HepG2 (cell line): ENCODE results near the gene MUC6. TPM values are rescaled to one million over a fixed set of nuclear protein-coding genes. Genes with fewer than 3 reads are reported as not detected.

Experiments used
- ATAC-seq: fragments of 200-7000 bp; cut with Tn5 transposase; 3 replicates; pipeline ENCODE4 v1.9.1; 2020; ENCODE audit warnings: mild to moderate bottlenecking, moderate library complexity
- BruUV-seq: library from RNA; stranded (reverse); fragments of 400-500 nt; replicated peaks from 2 replicates; lab custom pipeline; 2021; lab: Mats Ljungman, UMichigan
- CTCF ChIA-PET: fragments of 300-600 bp; formaldehyde crosslinking; extraction: SDS; loops from one replicate; lab custom pipeline; 2021; ENCODE audit warnings: low total read pairs, inconsistent platforms, low intra/inter-chr PET ratio; lab: Yijun Ruan, JAX
- POLR2A ChIA-PET: fragments of 350-600 bp; sonication (Branson Sonifier 250); formaldehyde crosslinking; loops from one replicate; lab custom pipeline; 2020; ENCODE audit warnings: antibody characterized with exemption, inconsistent platforms; lab: Yijun Ruan, JAX
- DNase-seq: peaks from one replicate; pipeline ENCODE4 v3.0.0-alpha.2; 2015; ENCODE audit warnings: low spot score
- FAIRE-seq: peaks from 3 replicates; lab custom pipeline; 2011; peaks lifted over from hg19 to GRCh38; lab: Jason Lieb, UNC
- H2AFZ ChIP-seq: one replicate; pipeline ENCODE4 v1.6.1; 2011; ENCODE audit warnings: low read length, inconsistent platforms
- H3K27ac ChIP-seq: fragments of 300-600 bp; 3 replicates; pipeline ENCODE4 v1.8.0; 2011; ENCODE audit warnings: mixed run types, mild to moderate bottlenecking, mixed read lengths, low read length, inconsistent platforms; ENCODE audit not compliant: insufficient read depth; ENCODE audit errors: extremely low read length
- H3K27me3 ChIP-seq, 2 experiments: fragments of 200-600 bp in 1 of 2; 2 replicates in 1 of 2; 3 replicates in 1 of 2; pipeline versions ENCODE4 v1.6.0 to v1.8.0; 2011; ENCODE audit warnings: low read length in 2 of 2, mild to moderate bottlenecking in 2 of 2, moderate library complexity in 2 of 2, inconsistent platforms in 1 of 2; ENCODE audit not compliant: insufficient read depth in 2 of 2, control insufficient read depth in 1 of 2
- H3K36me3 ChIP-seq, 2 experiments: fragments of 200-600 bp in 1 of 2; replicated peaks in 1 of 2; 2 replicates in 1 of 2; 3 replicates in 1 of 2; pipeline versions ENCODE4 v1.5.1 to v1.8.0; 2011; ENCODE audit warnings: low read length in 2 of 2, inconsistent platforms in 1 of 2; ENCODE audit not compliant: insufficient read depth in 2 of 2, control insufficient read depth in 1 of 2
- H3K4me1 ChIP-seq: 2 replicates; pipeline ENCODE4 v1.5.1; 2012; ENCODE audit warnings: low read length, inconsistent platforms; ENCODE audit not compliant: insufficient read depth
- H3K4me2 ChIP-seq: 2 replicates; pipeline ENCODE4 v1.6.0; 2011; ENCODE audit warnings: low read depth, low read length, inconsistent platforms
- H3K4me3 ChIP-seq, 3 experiments: fragments of 200-600 bp in 1 of 3; sonication (generic), shearing (Covaris generic) in 1 of 3; replicated peaks in 1 of 3; 2 replicates each; pipeline ENCODE4 v1.5.1; 2011 to 2016; ENCODE audit warnings: low read length in 3 of 3, inconsistent platforms in 2 of 3, low read depth in 2 of 3, mild to moderate bottlenecking in 2 of 3, control low read depth in 1 of 3, mixed read lengths in 1 of 3; ENCODE audit not compliant: insufficient read depth in 1 of 3
- H3K79me2 ChIP-seq: one replicate; pipeline ENCODE4 v1.6.1; 2011; ENCODE audit warnings: low read length, inconsistent platforms; ENCODE audit not compliant: insufficient read depth
- H3K9ac ChIP-seq: 2 replicates; pipeline ENCODE4 v1.6.0; 2011; ENCODE audit warnings: mild to moderate bottlenecking, low read depth, low read length, inconsistent platforms; ENCODE audit not compliant: insufficient read depth
- H3K9me3 ChIP-seq: 2 replicates; pipeline ENCODE4 v1.5.1; 2012; ENCODE audit warnings: mild to moderate bottlenecking, low read length
- H4K20me1 ChIP-seq: 2 replicates; pipeline ENCODE4 v1.6.0; 2011; ENCODE audit warnings: inconsistent platforms, mild to moderate bottlenecking, low read length, moderate library complexity; ENCODE audit not compliant: insufficient read depth
- CBX1 ChIP-seq: IDR thresholded peaks from one replicate; pipeline ENCODE4 v1.6.1; 2016; ENCODE audit warnings: antibody characterized with exemption, low read depth
- CREB1 ChIP-seq, 2 experiments: fragments of 450-650 bp in 1 of 2; IDR thresholded peaks; 2 replicates each; pipeline ENCODE4 v1.6.1; 2016 to 2017; ENCODE audit warnings: control low read depth in 1 of 2, mild to moderate bottlenecking in 1 of 2, missing compliant biosample characterization in 1 of 2, missing genetic modification characterization in 1 of 2
- THAP11 ChIP-seq: IDR thresholded peaks from 2 replicates; pipeline ENCODE4 v1.6.1; 2016; ENCODE audit warnings: missing biosample characterization, missing genetic modification reagents
- WGBS: methylation state at CpG from one replicate; pipeline ENCODE4 v1.1.6; 2017; ENCODE audit warnings: low lambda C conversion rate; 5-methylcytosine and 5-hydroxymethylcytosine counted together
- in situ Hi-C: cut with HindIII; loops from 2 replicates; pipeline ENCODE4 v1.10.0; 2017; ENCODE audit warnings: low pct_unique_long_range_greater_than_20kb; ENCODE audit not compliant: extremely low pct_ligation_motif_present
- intact Hi-C: fragments of 100-400 bp; cut with micrococcal nuclease; formaldehyde crosslinking; loops from one replicate; pipeline ENCODE4 v1.10.0; 2022; ENCODE audit not compliant: unreplicated experiment
- polyA plus RNA-seq, 8 experiments: library from polyadenylated mRNA; depleted of rRNA in 3 of 8; stranded (reverse) in 7 of 8; unstranded in 1 of 8; fragments of >200 nt; fragmentation: Illumina TruSeq in 4 of 8; extraction: Trizol in 4 of 8; gene quantifications; 2 replicates each; pipeline versions ENCODE4 v1.2.1 to v1.2.3, GENCODE V29; 2011 to 2016; ENCODE audit warnings: low read depth in 4 of 8, missing spikeins in 1 of 8, mixed read lengths in 1 of 8; ENCODE audit not compliant: insufficient read depth in 1 of 8
- total RNA-seq, 5 experiments: library from RNA; depleted of rRNA; stranded (reverse); fragments of >200 nt; fragmentation: Illumina TruSeq; extraction: Trizol; gene quantifications; 2 replicates each; pipeline ENCODE4 v1.2.3, GENCODE V29; 2016; ENCODE audit warnings: low read depth in 1 of 5
- TF ChIP-seq, protein P1 (sequence below): sonication (generic); formaldehyde crosslinking; IDR thresholded peaks from 2 replicates; pipeline ENCODE4 v1.4.0; 2020; ENCODE audit warnings: missing genetic modification reagents, mild to moderate bottlenecking, borderline replicate concordance

MUC6 gene
- total and polyA plus RNA-seq, 2 of the 13 experiments (the other 11 are each of a cell fraction or from before 2014, with no cell fraction given) = not detected

DNA sequence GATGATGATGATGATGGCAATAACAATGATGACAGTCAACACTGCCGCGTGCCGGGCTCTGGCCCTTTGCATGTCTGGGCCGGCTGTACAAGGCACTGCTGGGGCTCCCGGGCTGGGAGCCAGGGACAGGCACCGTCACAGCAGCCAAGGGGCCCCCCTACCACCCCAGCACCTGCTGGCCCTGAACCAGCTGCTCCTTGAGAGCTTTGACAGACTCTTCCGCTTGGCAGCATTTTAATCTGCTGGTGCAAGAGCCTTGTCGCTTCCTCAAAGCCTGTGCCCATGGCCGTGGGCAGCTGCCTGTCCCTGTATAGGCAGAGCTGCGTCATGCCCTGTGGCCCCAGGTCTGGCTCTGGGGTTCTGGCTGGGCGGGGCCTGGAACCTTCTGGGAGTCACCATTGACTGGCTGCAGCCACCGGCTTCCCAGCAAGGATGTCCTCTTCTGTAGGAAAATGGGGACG, 12.9 kb upstream of the MUC6 start:
- Histone ChIP-seq H3K4me3 (no peak overlapping the region), H2AFZ (no peak overlapping the region), H3K4me2 (no peak overlapping the region), H3K36me3 (no peaks in the 10 kb centered on the region), H3K9me3 (no peaks in the 10 kb centered on the region), H4K20me1 (no peaks in the 10 kb centered on the region), H3K9ac (no peak overlapping the region), H3K4me1 (no peaks in the 10 kb centered on the region), H3K27ac (no peak overlapping the region)
- intact Hi-C loops = no loop called here
- DNase-seq (no peak), FAIRE-seq (no peak)
- CTCF ChIA-PET = no interaction called here
- BruUV-seq = no TSS peak
- TF ChIP-seq THAP11 (CRISPR knock-in tag) = no peak
- TF ChIP-seq CREB1 (IDR thresholded peaks at IDR 0.05) = 0 out of 2 replicates have a peak, but pooled peaks have one; percentile 19
- no peak for TF ChIP-seq CREB1 (CRISPR knock-in tag; IDR thresholded peaks at IDR 0.05)
- TF ChIP-seq, all 625 proteins: peak for 1
- no peaks in the 10 kb centered on the region for H3K79me2 ChIP-seq
- 83% methylated on average over 1 of the region's 13 CpGs for WGBS
- POLR2A ChIA-PET = no interaction called here
- no peak for ATAC-seq
- H3K27me3 ChIP-seq = peaks cover 18 to 85% of the 10 kb centered on the region in 2 experiments
- in situ Hi-C loops = no loop called here

GRCh38 chr11:1049071-1049405, 12.5 kb upstream of the MUC6 start:
- Histone ChIP-seq H3K36me3 (no peaks in the 10 kb centered on the region), H3K9ac (no peak overlapping the region), H3K27ac (no peak overlapping the region), H2AFZ (no peak overlapping the region), H4K20me1 (no peaks in the 10 kb centered on the region), H3K27me3 (peaks cover 18 to 82% of the 10 kb centered on the region in 2 experiments), H3K4me1 (no peaks in the 10 kb centered on the region), H3K9me3 (no peaks in the 10 kb centered on the region), H3K4me2 (no peak overlapping the region), H3K79me2 (no peaks in the 10 kb centered on the region), H3K4me3 (no peak overlapping the region)
- CTCF ChIA-PET = no interaction called here
- BruUV-seq = no TSS peak
- FAIRE-seq = no peak
- POLR2A ChIA-PET = no interaction called here
- no peak for DNase-seq
- intact Hi-C loops = no loop called here
- WGBS = 22% methylated on average over 3 of the region's 6 CpGs
- TF ChIP-seq, protein P1, sequence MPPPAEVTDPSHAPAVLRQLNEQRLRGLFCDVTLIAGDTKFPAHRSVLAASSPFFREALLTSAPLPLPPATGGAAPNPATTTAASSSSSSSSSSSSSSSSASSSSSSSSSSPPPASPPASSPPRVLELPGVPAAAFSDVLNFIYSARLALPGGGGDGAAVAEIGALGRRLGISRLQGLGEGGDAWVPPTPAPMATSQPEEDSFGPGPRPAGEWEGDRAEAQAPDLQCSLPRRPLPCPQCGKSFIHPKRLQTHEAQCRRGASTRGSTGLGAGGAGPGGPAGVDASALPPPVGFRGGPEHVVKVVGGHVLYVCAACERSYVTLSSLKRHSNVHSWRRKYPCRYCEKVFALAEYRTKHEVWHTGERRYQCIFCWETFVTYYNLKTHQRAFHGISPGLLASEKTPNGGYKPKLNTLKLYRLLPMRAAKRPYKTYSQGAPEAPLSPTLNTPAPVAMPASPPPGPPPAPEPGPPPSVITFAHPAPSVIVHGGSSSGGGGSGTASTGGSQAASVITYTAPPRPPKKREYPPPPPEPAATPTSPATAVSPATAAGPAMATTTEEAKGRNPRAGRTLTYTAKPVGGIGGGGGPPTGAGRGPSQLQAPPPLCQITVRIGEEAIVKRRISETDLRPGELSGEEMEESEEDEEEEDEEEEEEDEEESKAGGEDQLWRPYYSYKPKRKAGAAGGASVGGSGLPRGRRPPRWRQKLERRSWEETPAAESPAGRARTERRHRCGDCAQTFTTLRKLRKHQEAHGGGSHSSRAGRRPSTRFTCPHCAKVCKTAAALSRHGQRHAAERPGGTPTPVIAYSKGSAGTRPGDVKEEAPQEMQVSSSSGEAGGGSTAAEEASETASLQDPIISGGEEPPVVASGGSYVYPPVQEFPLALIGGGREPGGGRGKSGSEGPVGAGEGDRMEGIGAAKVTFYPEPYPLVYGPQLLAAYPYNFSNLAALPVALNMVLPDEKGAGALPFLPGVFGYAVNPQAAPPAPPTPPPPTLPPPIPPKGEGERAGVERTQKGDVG (CRISPR knock-in tag) = no peak
- TF ChIP-seq CBX1 = no peak
- in situ Hi-C loops = no loop called here
- ATAC-seq = no peak
